ENCODE measurements around the gene EHD1. TPM values are rescaled to one million over a fixed set of nuclear protein-coding genes. Genes with fewer than 3 reads are reported as not detected.

Gene EHD1
- total and polyA plus RNA-seq, 2 of the 4 experiments (the other 2 are of a cell fraction), result 107 to 209 TPM

DNA sequence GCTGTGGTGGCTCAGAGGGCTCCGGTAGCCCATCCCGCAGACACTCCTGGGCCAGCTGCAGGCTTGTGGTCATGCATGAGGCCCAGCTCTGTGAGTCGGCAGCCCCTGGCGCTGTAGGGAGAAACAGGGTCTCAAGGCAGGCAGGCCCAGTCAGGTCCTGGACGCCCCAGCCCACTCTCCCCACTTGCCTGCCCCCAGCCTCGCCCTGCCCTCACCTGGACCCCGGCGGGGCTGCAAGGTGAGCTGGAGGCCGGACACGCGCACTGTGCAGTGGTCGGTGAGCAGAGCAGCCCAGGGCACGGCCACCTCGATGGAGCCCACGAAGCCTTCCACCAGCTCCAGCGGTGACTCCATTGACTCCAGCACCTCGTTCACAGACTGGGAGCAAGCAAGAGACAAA, 35.7 kb upstream of the EHD1 start:
- Histone ChIP-seq H3K4me1 (ENCODE audit: control insufficient read depth, insufficient read depth, low read length) (peaks cover 7% of the 10 kb centered on the region), H4K91ac (ENCODE audit: insufficient read depth, low read depth, low read length) (no peak overlapping the region), H3K9me3 (ENCODE audit: control insufficient read depth, insufficient read depth, low read length) (no peaks in the 10 kb centered on the region), H3K9ac (ENCODE audit: low read depth, low read length) (no peak overlapping the region), H2BK5ac (ENCODE audit: low read depth, low read length, poor library complexity, severe bottlenecking) (no peak overlapping the region), H3K36me3 (ENCODE audit: control insufficient read depth, insufficient read depth, low read length) (peaks cover 41% of the 10 kb centered on the region), H3K79me1 (ENCODE audit: low read depth in 1 of 2, low read length in 2 of 2) (peaks cover 7 to 26% of the 10 kb centered on the region in 2 experiments), H3K9me1 (ENCODE audit: insufficient read depth, low read length) (no peaks in the 10 kb centered on the region), H3K4me2 (ENCODE audit: low read depth, low read length) (no peak overlapping the region), H2BK20ac (ENCODE audit: low read depth, low read length) (no peak overlapping the region), H3K23ac (ENCODE audit: low read depth, low read length) (no peak overlapping the region), H3K14ac (replicated peaks; ENCODE audit: low read depth, low read length) (no peak overlapping the region), H4K8ac (ENCODE audit: low read depth in 2 of 2, low read length in 2 of 2) (no peak overlapping the region), H2AFZ (replicated peaks; ENCODE audit: low read length, poor library complexity) (no peak overlapping the region), H3K4me3 (ENCODE audit: insufficient read depth, low read depth, low read length) (no peak overlapping the region), H3K27me3 (ENCODE audit: control insufficient read depth, insufficient read depth, low read length) (no peaks in the 10 kb centered on the region), H2AK5ac (ENCODE audit: low read depth, low read length) (no peak overlapping the region), H2BK120ac (ENCODE audit: low read depth, low read length) (no peak overlapping the region), H4K20me1 (ENCODE audit: insufficient read depth, low read length) (no peaks in the 10 kb centered on the region; the same call in 1 of the 2 replicates), H3K27ac (ENCODE audit: insufficient read depth, low read length) (no peak overlapping the region), H2BK15ac (ENCODE audit: low read depth, low read length) (no peak overlapping the region), H3K56ac (ENCODE audit: extremely low read depth, insufficient read depth, low read length) (no peak overlapping the region), H2AK9ac (replicated peaks; ENCODE audit: low read depth, low read length, poor library complexity) (no peak overlapping the region), H3K4ac (ENCODE audit: low read depth, low read length) (no peak overlapping the region), H4K5ac (ENCODE audit: low read depth, low read length) (no peak overlapping the region), H3K18ac (ENCODE audit: low read depth, low read length) (no peak overlapping the region)
- dilution Hi-C loops (cut with HindIII; ENCODE audit: low sequenced_read_pairs, unreplicated experiment) (no loop called here), in situ Hi-C loops (cut with MboI; ENCODE audit: low sequenced_read_pairs) (no loop called here), intact Hi-C loops (cut with micrococcal nuclease) (no loop called here)
- TF ChIP-seq CEBPB (IDR thresholded peaks at IDR 0.05; ENCODE audit: low read depth, low read length) (no peak), POLR2A (IDR thresholded peaks at IDR 0.05; ENCODE audit: low read depth, low read length) (no peak), MAZ (IDR thresholded peaks at IDR 0.05; ENCODE audit: borderline replicate concordance, low read depth, low read length) (no peak), BHLHE40 (IDR thresholded peaks at IDR 0.05; ENCODE audit: low read depth, low read length) (no peak), NFE2L2 (IDR thresholded peaks at IDR 0.05; ENCODE audit: low read depth, low read length) (no peak), MAFK (IDR thresholded peaks at IDR 0.05; ENCODE audit: low read depth, low read length) (no peak), RFX5 (IDR thresholded peaks at IDR 0.05; ENCODE audit: low read depth, low read length) (no peak)
- no peak for DNase-seq
- ATAC-seq (ENCODE audit: low read depth), result no peak
- ChIA-PET POLR2A (ENCODE audit: unreplicated experiment) (no interaction called here), CTCF (no interaction called here)
- BruUV-seq (replicated peaks), result no TSS peak
- WGBS, 2 experiments (ENCODE audit: extremely low coverage in 2 of 2, insufficient read length in 1 of 2), result 93% methylated on average over 8 of the region's 17 CpGs; no CpG with 5 or more reads in 1 of the 2 experiments

All from IMR-90 (cell line).